Stimulated activated CD4-positive, alpha-beta T cell treated with anti-CD3 and anti-CD28 coated beads, TNF-alpha, amount 100 ng/mL, for 4 hours (primary cell): ENCODE results near the gene BMP6.
"Not testable (repeated sequence)": the region's sequence is repeated elsewhere in the genome, so short reads cannot be mapped to it uniquely, and the experiment has no call there.

Experiments
- DNase-seq, 3 experiments: peaks; one replicate each; pipeline ENCODE4 v3.0.0-alpha.2; 2020; ENCODE audit warnings: low read depth in 3 of 3

BMP6 gene

GRCh38 chr6:7787731-7788130, 61.8 kb downstream of the BMP6 start:
- no peak for DNase-seq

GRCh38 chr6:7794509-7794908, 68.6 kb downstream of the BMP6 start:
- no peak for DNase-seq

- no peak for DNase-seq
These were observed 71.5 kb downstream of the BMP6 start for GRCh38 chr6:7797386-7797785.

- no peak for DNase-seq
These were observed 72.9 kb downstream of the BMP6 start for GRCh38 chr6:7798751-7799150.

GRCh38 chr6:7802662-7803061, 76.8 kb downstream of the BMP6 start:
- no peak for DNase-seq

GRCh38 chr6:7803214-7803613, 77.3 kb downstream of the BMP6 start:
- no peak for DNase-seq

- DNase-seq, result no peak
These were observed 79.4 kb downstream of the BMP6 start for GRCh38 chr6:7805078-7805849.

GRCh38 chr6:7805850-7806214, 79.9 kb downstream of the BMP6 start:
- DNase-seq, result no peak

GRCh38 chr6:7806711-7807110, 80.8 kb downstream of the BMP6 start:
- no peak for DNase-seq

GRCh38 chr6:7809346-7809745, 83.4 kb downstream of the BMP6 start:
- DNase-seq, result no peak

GRCh38 chr6:7811441-7811840, 85.5 kb downstream of the BMP6 start:
- DNase-seq, result no peak

GRCh38 chr6:7812623-7813022, 86.7 kb downstream of the BMP6 start:
- DNase-seq, result no peak

- DNase-seq, result no peak
These were observed 87.3 kb downstream of the BMP6 start for GRCh38 chr6:7813193-7813592.

- DNase-seq, result no peak
These were observed 87.8 kb downstream of the BMP6 start for GRCh38 chr6:7813704-7814103.

- no peak for DNase-seq
These were observed 89.8 kb downstream of the BMP6 start for GRCh38 chr6:7815716-7816115.

GRCh38 chr6:7817184-7817583, 91.3 kb downstream of the BMP6 start:
- not testable (repeated sequence) for DNase-seq

- no peak for DNase-seq
These were observed 92.6 kb downstream of the BMP6 start for GRCh38 chr6:7818257-7819214.

GRCh38 chr6:7819431-7820015, 93.6 kb downstream of the BMP6 start:
- no peak for DNase-seq

- DNase-seq, result no peak
These were observed 94.5 kb downstream of the BMP6 start for GRCh38 chr6:7820288-7820835.

- no peak for DNase-seq
These were observed 95.5 kb downstream of the BMP6 start for GRCh38 chr6:7821426-7821825.

GRCh38 chr6:7823552-7823951, 97.7 kb downstream of the BMP6 start:
- no peak for DNase-seq

GRCh38 chr6:7825986-7826385, 100.1 kb downstream of the BMP6 start:
- no peak for DNase-seq
